Measurements from ENCODE around the gene KRTAP19-8.

GRCh38 chr21:31008355-31008754 is 29.9 kb downstream of the KRTAP19-8 start:
- TF ChIP-seq POLR2A (IDR thresholded peaks at IDR 0.05) = no peak
- TF ChIP-seq, protein P1, sequence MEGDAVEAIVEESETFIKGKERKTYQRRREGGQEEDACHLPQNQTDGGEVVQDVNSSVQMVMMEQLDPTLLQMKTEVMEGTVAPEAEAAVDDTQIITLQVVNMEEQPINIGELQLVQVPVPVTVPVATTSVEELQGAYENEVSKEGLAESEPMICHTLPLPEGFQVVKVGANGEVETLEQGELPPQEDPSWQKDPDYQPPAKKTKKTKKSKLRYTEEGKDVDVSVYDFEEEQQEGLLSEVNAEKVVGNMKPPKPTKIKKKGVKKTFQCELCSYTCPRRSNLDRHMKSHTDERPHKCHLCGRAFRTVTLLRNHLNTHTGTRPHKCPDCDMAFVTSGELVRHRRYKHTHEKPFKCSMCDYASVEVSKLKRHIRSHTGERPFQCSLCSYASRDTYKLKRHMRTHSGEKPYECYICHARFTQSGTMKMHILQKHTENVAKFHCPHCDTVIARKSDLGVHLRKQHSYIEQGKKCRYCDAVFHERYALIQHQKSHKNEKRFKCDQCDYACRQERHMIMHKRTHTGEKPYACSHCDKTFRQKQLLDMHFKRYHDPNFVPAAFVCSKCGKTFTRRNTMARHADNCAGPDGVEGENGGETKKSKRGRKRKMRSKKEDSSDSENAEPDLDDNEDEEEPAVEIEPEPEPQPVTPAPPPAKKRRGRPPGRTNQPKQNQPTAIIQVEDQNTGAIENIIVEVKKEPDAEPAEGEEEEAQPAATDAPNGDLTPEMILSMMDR (IDR thresholded peaks at IDR 0.05 in 4 of 5, conservative IDR thresholded peaks at IDR 0.05 in 1 of 5) = no peak
